Stimulated activated CD8-positive, alpha-beta memory T cell treated with anti-CD3 and anti-CD28 coated beads, Interleukin-7, amount 100 ng/mL, for 1 hour (primary cell): ENCODE measurements around the gene SLC12A3.

Source experiments
- DNase-seq, 2 donors: peaks; one replicate each; pipeline ENCODE4 v3.0.0-alpha.2; 2020; ENCODE audit warnings: low read depth in 2 of 2

The SLC12A3 gene

GRCh38 chr16:56889206-56889605 is 24.2 kb downstream of the SLC12A3 start:
- no peak for DNase-seq

- no peak for DNase-seq
Measured at GRCh38 chr16:56891685-56892084, 26.7 kb downstream of the SLC12A3 start.

- DNase-seq, result no peak
Measured at GRCh38 chr16:56892705-56893104, 27.7 kb downstream of the SLC12A3 start.

- no peak for DNase-seq
Measured at GRCh38 chr16:56894331-56894917, 29.4 kb downstream of the SLC12A3 start.

- DNase-seq, result no peak
Measured at GRCh38 chr16:56895813-56896212, 30.8 kb downstream of the SLC12A3 start.

GRCh38 chr16:56896244-56896643 is 31.2 kb downstream of the SLC12A3 start:
- DNase-seq, result no peak

- no peak for DNase-seq
Measured at GRCh38 chr16:56897026-56897799, 32.2 kb downstream of the SLC12A3 start.

- no peak for DNase-seq
Measured at GRCh38 chr16:56898847-56899246, 33.8 kb downstream of the SLC12A3 start.

- no peak for DNase-seq
Measured at GRCh38 chr16:56903866-56904265, 38.9 kb downstream of the SLC12A3 start.

GRCh38 chr16:56907401-56907800 is 42.4 kb downstream of the SLC12A3 start:
- DNase-seq, result no peak

- no peak for DNase-seq
Measured at GRCh38 chr16:56909527-56909979, 44.5 kb downstream of the SLC12A3 start.

- no peak for DNase-seq
Measured at GRCh38 chr16:56910112-56910511, 45.1 kb downstream of the SLC12A3 start.

GRCh38 chr16:56910654-56911539 is 45.9 kb downstream of the SLC12A3 start:
- DNase-seq, result no peak

- no peak for DNase-seq
Measured at GRCh38 chr16:56911771-56912571, 47.0 kb downstream of the SLC12A3 start.

- no peak for DNase-seq
Measured at GRCh38 chr16:56912746-56913708, 48.0 kb downstream of the SLC12A3 start.

GRCh38 chr16:56914896-56915295 is 49.9 kb downstream of the SLC12A3 start:
- DNase-seq, result no peak

- no peak for DNase-seq
Measured at GRCh38 chr16:56915336-56916119, 50.5 kb downstream of the SLC12A3 start.

GRCh38 chr16:56916571-56917403 is 51.8 kb downstream of the SLC12A3 start:
- no peak for DNase-seq
